GM23248 (cell line): ENCODE measurements around the gene FRY. TPM values are rescaled to one million over a fixed set of nuclear protein-coding genes. Genes with fewer than 3 reads are reported as not detected.

Experiments used
- DNase-seq: peaks from one replicate; pipeline ENCODE4 v3.0.0-alpha.2; 2015
- H2AFZ ChIP-seq: fragments of 200-600 bp; sonication (generic); 2 replicates; pipeline ENCODE4 v1.6.1; 2016; ENCODE audit warnings: antibody characterized with exemption
- H3F3A ChIP-seq: fragments of 200-600 bp; sonication (generic); 2 replicates; pipeline ENCODE4 v1.6.1; 2016; ENCODE audit warnings: mild to moderate bottlenecking, antibody characterized with exemption, mixed run types; ENCODE audit not compliant: insufficient read depth
- H3K27ac ChIP-seq: fragments of 200-600 bp; sonication (generic); 2 replicates; pipeline ENCODE4 v1.5.1; 2016; ENCODE audit warnings: mild to moderate bottlenecking
- H3K27me3 ChIP-seq: fragments of 200-600 bp; sonication (generic); replicated peaks from 2 replicates; pipeline ENCODE4 v1.6.1; 2016; ENCODE audit warnings: mild to moderate bottlenecking; ENCODE audit not compliant: insufficient read depth
- H3K36me3 ChIP-seq: fragments of 200-600 bp; sonication (generic); 2 replicates; pipeline ENCODE4 v1.6.1; 2016; ENCODE audit warnings: low read depth, mild to moderate bottlenecking
- H3K4me1 ChIP-seq: fragments of 200-600 bp; sonication (generic); 2 replicates; pipeline ENCODE4 v1.6.1; 2016; ENCODE audit warnings: mild to moderate bottlenecking; ENCODE audit not compliant: insufficient read depth
- H3K4me2 ChIP-seq: fragments of 200-600 bp; sonication (generic); one replicate; pipeline ENCODE4 v1.6.1; 2016; ENCODE audit warnings: mild to moderate bottlenecking; ENCODE audit not compliant: unreplicated experiment
- H3K4me3 ChIP-seq: fragments of 200-600 bp; sonication (generic); 2 replicates; pipeline ENCODE4 v1.5.1; 2016; ENCODE audit warnings: mild to moderate bottlenecking
- H3K79me2 ChIP-seq: fragments of 200-600 bp; sonication (generic); 2 replicates; pipeline ENCODE4 v1.6.1; 2016; ENCODE audit warnings: mild to moderate bottlenecking; ENCODE audit not compliant: insufficient read depth
- H3K9ac ChIP-seq: fragments of 200-600 bp; sonication (generic); 2 replicates; pipeline ENCODE4 v1.6.1; 2016; ENCODE audit warnings: mild to moderate bottlenecking
- H3K9me2 ChIP-seq: fragments of 200-600 bp; sonication (generic); 2 replicates; pipeline ENCODE4 v1.6.1; 2016; ENCODE audit warnings: mixed run types, mild to moderate bottlenecking, moderate library complexity; ENCODE audit not compliant: insufficient read depth
- H3K9me3 ChIP-seq: fragments of 200-600 bp; sonication (generic); one replicate; pipeline ENCODE4 v1.6.1; 2017; ENCODE audit warnings: low read depth
- H4K20me1 ChIP-seq: fragments of 200-600 bp; sonication (generic); 2 replicates; pipeline ENCODE4 v1.6.0; 2016; ENCODE audit not compliant: insufficient read depth
- EZH2 ChIP-seq: fragments of 200-600 bp; sonication (generic); IDR thresholded peaks from 2 replicates; pipeline ENCODE4 v1.6.1; 2018; ENCODE audit warnings: antibody characterized with exemption, mild to moderate bottlenecking; ENCODE audit not compliant: insufficient read depth, poor library complexity, severe bottlenecking
- EZH2phosphoT487 ChIP-seq: fragments of 200-600 bp; sonication (generic); IDR thresholded peaks from 2 replicates; pipeline ENCODE4 v1.6.1; 2018; ENCODE audit warnings: antibody characterized with exemption, moderate library complexity, mild to moderate bottlenecking, low read depth; ENCODE audit not compliant: insufficient read depth
- WGBS, 2 experiments: methylation state at CpG; one replicate each; pipeline ENCODE4 v1.1.6; 2015 to 2017; ENCODE audit warnings: low lambda C conversion rate in 2 of 2, low coverage in 1 of 2; ENCODE audit errors: missing lambda C conversion rate in 2 of 2; 5-methylcytosine and 5-hydroxymethylcytosine counted together
- in situ Hi-C: fragments of 300-500 bp; cut with MboI; formaldehyde crosslinking; loops from 2 replicates; pipeline ENCODE4 v1.15.0; 2020
- polyA plus RNA-seq: library from polyadenylated mRNA; unstranded; fragments of >200 nt; fragmentation: Nextera tagmentation; extraction: Ambion mirVana; gene quantifications from 2 replicates; pipeline ENCODE4 v1.2.1, GENCODE V29; 2016
- total RNA-seq: library from RNA; depleted of rRNA; stranded (reverse); fragments of >200 nt; shearing (Covaris generic); gene quantifications from 2 replicates; pipeline ENCODE4 v1.2.3, GENCODE V29; 2014

Gene FRY
- total and polyA plus RNA-seq, 2 experiments from 2014 or later = 2.2 to 4.3 TPM

DNA sequence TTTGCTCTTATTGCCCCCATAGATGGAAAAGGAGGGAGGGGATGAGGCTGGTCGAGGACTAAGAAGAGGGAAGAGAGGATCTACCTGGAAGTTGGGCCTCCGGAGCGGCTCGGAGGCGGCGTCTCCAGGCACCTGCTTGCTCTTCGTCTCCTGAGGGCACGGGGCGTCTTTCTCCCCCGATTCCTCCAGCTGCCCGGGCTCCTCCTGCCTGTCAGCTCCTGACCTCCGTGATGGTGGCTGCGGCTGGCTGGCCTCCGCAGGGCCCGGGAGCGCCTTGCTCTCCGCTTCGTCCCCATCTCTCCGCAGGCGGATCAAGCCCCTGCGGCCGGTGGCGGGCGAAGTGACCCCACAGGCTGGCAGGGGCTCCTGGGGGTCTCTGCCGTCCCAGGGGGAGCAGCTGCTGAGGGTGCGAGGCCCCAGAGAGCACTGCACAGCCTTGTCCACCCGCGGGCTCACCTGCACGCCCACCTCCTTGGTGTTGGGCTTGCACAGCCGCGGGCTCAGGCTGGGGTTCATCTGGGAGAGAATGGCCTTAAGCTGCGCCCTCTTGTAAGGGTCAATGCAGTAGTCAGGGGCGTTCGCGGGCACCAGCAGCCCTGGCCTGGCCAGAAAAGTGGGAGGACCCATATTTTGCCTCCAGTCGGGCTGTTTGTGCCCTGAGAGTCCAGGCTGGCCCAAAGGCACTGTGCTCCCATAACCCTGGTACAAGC is 279.8 kb downstream of the FRY start:
- Histone ChIP-seq H4K20me1 (no peaks in the 10 kb centered on the region), H3K9me3 (no peaks in the 10 kb centered on the region), H3K4me3 (no peak overlapping the region), H3K4me1 (peaks cover 5% of the 10 kb centered on the region; the same call in 1 of the 2 replicates), H3K79me2 (peaks cover under 1% of the 10 kb centered on the region; the same call in 1 of the 2 replicates), H3K4me2 (no peak overlapping the region), H3K27me3 (no peaks in the 10 kb centered on the region), H2AFZ (no peak overlapping the region), H3K9ac (no peak overlapping the region), H3F3A (peaks cover 5% of the 10 kb centered on the region; the same call in 1 of the 2 replicates), H3K27ac (no peak overlapping the region), H3K9me2 (no peaks in the 10 kb centered on the region), H3K36me3 (no peaks in the 10 kb centered on the region)
- TF ChIP-seq EZH2phosphoT487 = no peak
- no peak for TF ChIP-seq EZH2
- WGBS, 2 experiments = 87 to 88% methylated on average over 31 to 35 of the region's 36 CpGs
- DNase-seq = no peak
- in situ Hi-C loops = no loop called here

DNA sequence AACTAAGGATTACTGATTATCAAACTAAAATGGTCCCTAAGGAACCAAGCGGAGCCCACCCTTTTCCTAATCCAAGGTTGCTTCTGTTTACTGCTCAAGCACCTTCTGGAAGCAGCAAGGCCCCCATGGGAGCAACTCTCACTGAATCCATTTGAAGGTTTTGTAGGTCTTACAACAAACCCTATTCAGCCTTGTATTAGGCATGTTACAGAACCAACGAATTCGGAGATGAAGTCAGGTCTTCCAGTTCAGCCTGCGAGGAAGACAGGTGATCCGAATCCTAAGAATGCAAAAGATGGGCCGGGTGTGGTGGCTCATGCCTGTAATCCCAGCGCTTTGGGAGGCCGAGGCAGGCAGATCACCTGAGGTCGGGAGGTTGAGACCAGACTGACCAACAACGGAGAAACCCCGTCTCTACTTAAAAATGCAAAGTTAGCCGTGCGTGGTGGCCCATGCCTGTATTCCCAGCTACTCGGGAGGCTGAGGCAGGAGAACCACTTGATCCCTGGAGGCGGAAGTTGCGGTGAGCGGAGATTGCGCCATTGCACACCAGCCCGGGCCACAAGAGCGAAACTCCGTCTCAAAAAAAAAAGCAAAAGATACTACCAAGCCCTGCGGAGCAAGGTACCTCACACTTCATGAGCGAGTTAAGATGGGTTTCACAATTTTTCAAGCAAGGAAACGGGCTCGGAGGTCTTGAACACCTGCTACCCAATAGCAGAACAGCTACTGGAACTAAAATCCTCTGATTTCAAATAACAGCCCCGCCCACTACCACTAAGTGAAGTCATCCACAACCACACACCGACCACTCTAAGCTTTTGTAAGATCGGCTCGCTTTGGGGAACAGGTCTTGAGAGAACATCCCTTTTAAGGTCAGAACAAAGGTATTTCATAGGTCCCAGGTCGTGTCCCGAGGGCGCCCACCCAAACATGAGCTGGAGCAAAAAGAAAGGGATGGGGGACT is 283.0 kb downstream of the FRY start:
- DNase-seq = peak; percentile 81
- peak overlapping the region; percentile 93 for H3K27ac ChIP-seq
- peaks cover 7% of the 10 kb centered on the region; the same call in 1 of the 2 replicates for H3F3A ChIP-seq
- whole genome bisulfite sequencing, 2 experiments = 76% methylated on average over 32 of the region's 32 CpGs
- in situ Hi-C loops = no loop called here
- peak overlapping the region; percentile 99 for H2AFZ ChIP-seq
- H3K9me3 ChIP-seq = no peaks in the 10 kb centered on the region
- H3K9me2 ChIP-seq = no peaks in the 10 kb centered on the region
- H3K79me2 ChIP-seq = peaks cover 7% of the 10 kb centered on the region; the same call in 1 of the 2 replicates
- H3K4me1 ChIP-seq = peaks cover 7% of the 10 kb centered on the region; the same call in 1 of the 2 replicates
- H3K27me3 ChIP-seq = no peaks in the 10 kb centered on the region
- no peaks in the 10 kb centered on the region for H4K20me1 ChIP-seq
- peak overlapping the region; percentile 90 for H3K4me2 ChIP-seq
- peak overlapping the region; percentile 88 for H3K4me3 ChIP-seq
- H3K9ac ChIP-seq = peak overlapping the region; percentile 93
- TF ChIP-seq EZH2phosphoT487 (no peak), EZH2 (no peak)
- no peaks in the 10 kb centered on the region for H3K36me3 ChIP-seq

DNA sequence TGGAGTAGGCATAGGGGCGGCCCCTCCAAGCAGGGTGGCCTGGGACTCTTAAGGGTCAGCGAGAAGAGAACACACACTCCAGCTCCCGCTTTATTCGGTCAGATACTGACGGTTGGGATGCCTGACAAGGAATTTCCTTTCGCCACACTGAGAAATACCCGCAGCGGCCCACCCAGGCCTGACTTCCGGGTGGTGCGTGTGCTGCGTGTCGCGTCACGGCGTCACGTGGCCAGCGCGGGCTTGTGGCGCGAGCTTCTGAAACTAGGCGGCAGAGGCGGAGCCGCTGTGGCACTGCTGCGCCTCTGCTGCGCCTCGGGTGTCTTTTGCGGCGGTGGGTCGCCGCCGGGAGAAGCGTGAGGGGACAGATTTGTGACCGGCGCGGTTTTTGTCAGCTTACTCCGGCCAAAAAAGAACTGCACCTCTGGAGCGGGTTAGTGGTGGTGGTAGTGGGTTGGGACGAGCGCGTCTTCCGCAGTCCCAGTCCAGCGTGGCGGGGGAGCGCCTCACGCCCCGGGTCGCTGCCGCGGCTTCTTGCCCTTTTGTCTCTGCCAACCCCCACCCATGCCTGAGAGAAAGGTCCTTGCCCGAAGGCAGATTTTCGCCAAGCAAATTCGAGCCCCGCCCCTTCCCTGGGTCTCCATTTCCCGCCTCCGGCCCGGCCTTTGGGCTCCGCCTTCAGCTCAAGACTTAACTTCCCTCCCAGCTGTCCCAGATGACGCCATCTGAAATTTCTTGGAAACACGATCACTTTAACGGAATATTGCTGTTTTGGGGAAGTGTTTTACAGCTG is 283.9 kb downstream of the FRY start, which contains the start of the genes BRCA2 and ZAR1L:
Gene BRCA2 (plus strand): TSS at position 271 of the 790 bp plus-strand sequence. CDS start 953 bp downstream, outside the sequence.
Gene ZAR1L (minus strand): TSS at position 126 of the 790 bp plus-strand sequence. CDS start 3,438 bp downstream, outside the sequence.
- H3K27me3 ChIP-seq = no peaks in the 10 kb centered on the region
- H3K4me3 ChIP-seq = peak within 1 kb of the TSS; percentile 88
- H3K36me3 ChIP-seq = no peaks in the 10 kb centered on the region
- H3F3A ChIP-seq = peaks cover 7% of the 10 kb centered on the region; the same call in 1 of the 2 replicates
- H3K9ac ChIP-seq = peak within 1 kb of the TSS; percentile 93
- H3K4me2 ChIP-seq = peak within 1 kb of the TSS; percentile 90
- no peaks in the 10 kb centered on the region for H4K20me1 ChIP-seq
- peak; percentile 97 for DNase-seq
- TF ChIP-seq EZH2phosphoT487 (no peak), EZH2 (no peak)
- H3K9me3 ChIP-seq = no peaks in the 10 kb centered on the region
- H3K79me2 ChIP-seq = peaks cover 7% of the 10 kb centered on the region; the same call in 1 of the 2 replicates
- WGBS, 2 experiments = 1 to 2% methylated on average over 50 to 57 of the region's 60 CpGs
- H3K27ac ChIP-seq = peak within 1 kb of the TSS; percentile 93
- peak within 1 kb of the TSS; percentile 99 for H2AFZ ChIP-seq
- no peaks in the 10 kb centered on the region for H3K9me2 ChIP-seq
- peaks cover 3% of the 10 kb centered on the region; the same call in 1 of the 2 replicates for H3K4me1 ChIP-seq
- in situ Hi-C loops = no loop called here
